ENCODE measurements around the gene MSGN1. TPM values are rescaled to one million over a fixed set of nuclear protein-coding genes. Genes with fewer than 3 reads are reported as not detected.

Gene MSGN1
- total RNA-seq, 1 experiment from 2014 or later, result not detected

- Histone ChIP-seq H3K27ac (ENCODE audit: low read depth, low read length, poor library complexity, severe bottlenecking) (no peak overlapping the region), H3K4me1 (ENCODE audit: insufficient read depth, low read length, poor library complexity, severe bottlenecking) (peaks cover 5% of the 10 kb centered on the region), H3K4me3 (ENCODE audit: low read depth, low read length, poor library complexity, severe bottlenecking) (no peak overlapping the region), H3K9me3 (ENCODE audit: low read depth, low read length, poor library complexity, severe bottlenecking) (no peaks in the 10 kb centered on the region), H3K27me3 (replicated peaks; ENCODE audit: insufficient read depth, low read depth, low read length, poor library complexity) (no peaks in the 10 kb centered on the region), H3K36me3 (ENCODE audit: insufficient read depth, low read length, poor library complexity, severe bottlenecking) (no peaks in the 10 kb centered on the region)
- DNase-seq (ENCODE audit: low spot score), result no peak
- intact Hi-C loops (cut with micrococcal nuclease; ENCODE audit: unreplicated experiment), result no loop called here
- ChIA-PET POLR2A (ENCODE audit: low non-redundant PET) (no interaction called here), CTCF (interaction anchor here (0.6 kb wide), 1 partner anchor 171 kb away, joined by 3 read pairs; no protein-coding TSS in a partner anchor)
- TF ChIP-seq CTCF (conservative IDR thresholded peaks at IDR 0.05; ENCODE audit: low read depth, low read length) (no peak), EZH2 (IDR thresholded peaks at IDR 0.05; ENCODE audit: borderline replicate concordance, low read depth, low read length, poor library complexity, severe bottlenecking) (no peak)
- BruUV-seq (replicated peaks), result no TSS peak
Measured at GRCh38 chr2:17847236-17847635, 31.0 kb downstream of the MSGN1 start.

GRCh38 chr2:17849275-17849674 lies 33.0 kb downstream of the MSGN1 start:
- no peak for DNase-seq (ENCODE audit: low spot score)
- no peak overlapping the region for H3K27ac ChIP-seq (ENCODE audit: low read depth, low read length, poor library complexity, severe bottlenecking)
- no peak overlapping the region for H3K4me3 ChIP-seq (ENCODE audit: low read depth, low read length, poor library complexity, severe bottlenecking)
- H3K27me3 ChIP-seq (replicated peaks; ENCODE audit: insufficient read depth, low read depth, low read length, poor library complexity), result no peaks in the 10 kb centered on the region
- intact Hi-C loops (cut with micrococcal nuclease; ENCODE audit: unreplicated experiment), result no loop called here
- peaks cover 5% of the 10 kb centered on the region for H3K4me1 ChIP-seq (ENCODE audit: insufficient read depth, low read length, poor library complexity, severe bottlenecking)
- no TSS peak for BruUV-seq (replicated peaks)
- no peaks in the 10 kb centered on the region for H3K9me3 ChIP-seq (ENCODE audit: low read depth, low read length, poor library complexity, severe bottlenecking)
- no peak for TF ChIP-seq EZH2 (IDR thresholded peaks at IDR 0.05; ENCODE audit: borderline replicate concordance, low read depth, low read length, poor library complexity, severe bottlenecking)
- TF ChIP-seq CTCF (conservative IDR thresholded peaks at IDR 0.05; ENCODE audit: low read depth, low read length), result no peak
- ChIA-PET CTCF (no interaction called here), POLR2A (ENCODE audit: low non-redundant PET) (no interaction called here)
- no peaks in the 10 kb centered on the region for H3K36me3 ChIP-seq (ENCODE audit: insufficient read depth, low read length, poor library complexity, severe bottlenecking)

GRCh38 chr2:17850151-17850550 lies 33.9 kb downstream of the MSGN1 start:
- no peaks in the 10 kb centered on the region for H3K9me3 ChIP-seq (ENCODE audit: low read depth, low read length, poor library complexity, severe bottlenecking)
- H3K27ac ChIP-seq (ENCODE audit: low read depth, low read length, poor library complexity, severe bottlenecking), result no peak overlapping the region
- DNase-seq (ENCODE audit: low spot score), result no peak
- H3K36me3 ChIP-seq (ENCODE audit: insufficient read depth, low read length, poor library complexity, severe bottlenecking), result no peaks in the 10 kb centered on the region
- peaks cover 5% of the 10 kb centered on the region for H3K4me1 ChIP-seq (ENCODE audit: insufficient read depth, low read length, poor library complexity, severe bottlenecking)
- CTCF ChIA-PET, result interaction anchor here (1.0 kb wide), 1 partner anchor 69 kb away, joined by 3 read pairs; no protein-coding TSS in a partner anchor
- no peaks in the 10 kb centered on the region for H3K27me3 ChIP-seq (replicated peaks; ENCODE audit: insufficient read depth, low read depth, low read length, poor library complexity)
- POLR2A ChIA-PET (ENCODE audit: low non-redundant PET), result no interaction called here
- intact Hi-C loops (cut with micrococcal nuclease; ENCODE audit: unreplicated experiment), result loop anchor here (2.0 to 10.0 kb wide), 4 partner anchors 265 to 531 kb away; no protein-coding TSS in a partner anchor
- no peak for TF ChIP-seq CTCF (conservative IDR thresholded peaks at IDR 0.05; ENCODE audit: low read depth, low read length)
- TF ChIP-seq EZH2 (IDR thresholded peaks at IDR 0.05; ENCODE audit: borderline replicate concordance, low read depth, low read length, poor library complexity, severe bottlenecking), result no peak
- H3K4me3 ChIP-seq (ENCODE audit: low read depth, low read length, poor library complexity, severe bottlenecking), result no peak overlapping the region
- no TSS peak for BruUV-seq (replicated peaks)

Data from A673 (cell line).